NCI-H524 treated with DMSO at 0.1 percent for 48 hours (cell line): ENCODE data around the gene COLQ.
"Not testable (repeated sequence)": the region's sequence is repeated elsewhere in the genome, so short reads cannot be mapped to it uniquely, and the experiment has no call there.

Source experiments
- DNase-seq: peaks from one replicate; lab custom pipeline; 2025; lab: John Stamatoyannopoulos, UW

Gene COLQ

DNA sequence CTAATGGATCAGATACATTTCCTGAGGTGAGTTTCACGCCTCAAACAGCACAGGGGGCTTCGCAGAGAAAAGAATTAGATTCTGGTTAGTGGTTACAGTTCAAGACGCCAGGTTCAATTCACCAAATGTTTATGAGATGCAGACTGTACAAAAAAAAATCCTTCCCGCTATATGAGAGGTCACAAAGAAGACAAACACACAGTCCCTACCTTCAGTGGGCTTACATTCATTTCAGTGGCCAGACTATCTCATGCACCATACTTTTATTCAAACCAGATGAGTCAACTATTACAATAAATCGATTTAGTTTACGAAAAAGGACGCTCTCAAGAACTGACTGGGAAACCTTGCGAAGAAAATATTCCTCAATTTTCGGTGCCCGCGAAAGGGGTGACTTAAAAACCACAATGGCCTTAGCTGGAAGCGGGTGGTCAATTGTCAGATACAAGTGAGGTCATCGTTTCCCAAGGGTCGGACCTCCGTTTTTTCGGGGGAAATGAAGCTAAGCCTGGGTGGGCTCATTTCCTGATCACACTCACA is 94.9 kb downstream of the COLQ start:
- DNase-seq: no peak

DNA sequence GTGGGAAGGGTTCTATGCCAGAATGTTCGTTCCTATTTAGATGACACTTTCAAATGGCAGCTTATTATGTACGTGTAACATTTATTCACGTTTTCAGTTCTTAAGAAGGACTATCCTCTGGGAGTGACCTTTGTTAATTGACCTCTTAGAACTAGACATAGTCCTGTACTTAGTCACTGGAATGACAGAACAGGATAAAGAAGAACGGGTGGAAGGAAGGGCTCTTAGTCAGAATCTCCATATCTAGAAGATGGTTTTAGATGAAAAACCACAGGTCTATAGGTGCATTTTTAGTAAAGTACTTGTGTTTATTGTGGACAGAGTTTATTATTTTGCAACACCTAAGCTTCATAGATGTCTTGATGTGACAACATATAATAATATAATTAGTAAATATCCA is 100.6 kb downstream of the COLQ start:
- no peak for DNase-seq

DNA sequence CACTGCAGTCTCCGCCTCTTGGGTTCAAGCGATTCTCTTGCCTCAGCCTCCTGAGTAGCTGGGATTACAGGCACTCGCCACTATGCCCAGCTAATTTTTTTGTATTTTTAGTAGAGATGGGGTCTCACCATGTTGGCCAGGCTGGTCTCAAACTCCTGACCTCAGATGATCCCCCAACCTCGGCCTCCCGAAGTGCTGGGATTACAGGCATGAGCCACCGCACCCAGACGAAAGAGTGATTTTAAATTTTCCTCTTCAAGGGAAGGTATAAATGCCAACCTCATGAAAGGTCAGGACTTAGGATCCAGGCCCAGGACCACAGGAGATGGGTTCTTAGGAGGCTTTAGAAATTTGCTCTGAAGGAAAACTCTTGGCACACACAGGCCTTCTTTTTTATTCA is 110.5 kb downstream of the COLQ start:
- DNase-seq: not testable (repeated sequence)

DNA sequence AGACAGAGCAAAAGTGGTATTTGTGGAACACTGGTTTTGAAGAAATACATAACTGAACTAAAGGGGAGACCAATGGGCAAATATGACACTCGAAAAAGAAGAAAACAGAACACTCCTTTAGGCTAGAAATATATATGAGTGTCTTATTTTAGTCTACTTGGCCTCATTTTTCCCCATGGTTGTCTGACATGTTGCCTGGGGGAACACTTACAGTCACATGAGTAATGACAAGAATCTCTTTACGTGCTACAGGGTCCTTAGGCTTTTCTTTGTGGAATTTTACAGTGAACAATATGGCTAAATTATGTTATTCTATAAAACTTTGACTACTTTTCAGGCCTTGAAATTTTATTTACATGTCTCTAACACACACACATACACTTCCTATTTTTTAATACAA is 111.7 kb downstream of the COLQ start:
- no peak for DNase-seq

DNA sequence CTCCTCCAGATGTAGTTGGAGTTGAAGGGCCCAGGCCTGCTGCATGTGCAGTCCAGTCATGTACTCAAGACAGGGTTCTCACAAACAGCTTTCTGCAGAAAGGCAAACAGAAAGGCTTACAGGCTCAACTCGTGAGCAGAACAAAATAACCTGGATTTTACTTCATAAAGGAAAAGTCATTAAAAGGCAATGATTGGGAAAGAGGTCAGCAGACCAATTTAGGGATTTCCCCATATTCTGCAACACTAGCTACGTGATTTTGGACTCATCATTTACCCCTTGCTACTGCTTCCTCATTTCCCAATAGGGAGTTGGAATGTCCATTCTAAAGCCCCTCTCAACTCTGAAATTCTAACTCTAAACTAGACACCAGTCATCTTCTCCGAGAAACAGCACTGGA is 112.3 kb downstream of the COLQ start:
- DNase-seq: no peak

DNA sequence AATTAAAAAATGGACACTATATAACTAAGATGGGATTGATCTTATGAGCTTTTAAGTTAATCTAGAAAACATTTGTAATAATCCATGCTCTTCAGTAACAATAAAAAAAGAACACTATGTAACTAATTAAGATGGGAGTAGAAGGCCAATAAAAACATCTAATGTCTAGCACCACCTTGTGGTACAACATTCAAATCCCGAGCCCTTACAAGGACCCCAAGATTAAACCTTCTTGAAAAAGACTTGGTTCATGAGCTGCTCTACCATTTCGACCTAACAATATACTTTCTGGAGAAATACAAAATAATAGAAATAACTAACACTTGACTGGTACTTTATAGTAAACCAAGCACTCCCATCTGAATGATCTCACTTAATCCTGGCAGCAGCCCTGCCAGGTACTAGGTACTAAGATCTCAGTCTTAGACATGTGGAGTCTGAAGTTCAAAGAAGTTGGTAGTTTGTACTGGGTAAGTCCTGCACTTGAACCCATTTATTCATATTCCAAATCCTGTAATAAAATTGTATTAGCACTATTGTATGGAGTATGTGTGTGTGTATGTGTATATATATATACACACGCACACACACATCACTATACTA is 116.0 kb downstream of the COLQ start:
- DNase-seq: no peak

DNA sequence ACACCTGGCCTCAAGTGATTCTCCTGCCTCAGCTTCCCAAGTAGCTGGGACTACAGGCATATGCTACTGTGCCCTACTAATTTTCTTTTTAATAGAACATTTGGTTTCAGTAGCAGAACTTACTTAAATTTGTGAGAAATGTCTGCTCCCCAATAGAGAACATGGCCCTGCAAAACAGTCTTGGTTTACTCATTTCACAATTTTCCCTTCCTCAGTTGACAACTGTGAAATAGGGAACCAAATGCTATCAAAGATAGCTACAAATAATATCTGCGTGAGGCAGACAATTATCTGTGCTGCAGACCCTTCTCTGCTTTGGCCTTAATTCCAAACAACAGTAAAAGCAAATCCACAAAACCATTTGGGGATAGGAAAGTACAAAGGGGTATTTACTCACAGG is 116.7 kb downstream of the COLQ start:
- no peak for DNase-seq

DNA sequence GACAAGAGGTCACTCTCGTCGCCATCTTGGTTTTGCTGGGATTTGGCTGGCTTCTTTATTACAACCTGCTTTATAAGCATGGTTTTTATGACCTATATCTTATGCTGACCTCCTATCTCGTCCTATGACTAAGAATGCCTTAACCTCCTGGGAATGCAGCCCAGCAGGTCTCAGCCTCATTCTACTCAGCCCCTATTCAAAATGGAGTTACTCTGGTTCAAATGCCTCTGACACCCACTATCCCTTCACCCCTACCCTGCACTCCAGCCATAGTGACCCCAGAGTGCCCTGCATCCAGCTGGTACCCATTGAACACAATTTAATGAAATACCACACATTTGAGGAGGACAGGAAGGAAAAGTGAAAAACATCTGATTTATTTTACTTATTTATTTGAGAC is 117.5 kb downstream of the COLQ start:
- DNase-seq: no peak

DNA sequence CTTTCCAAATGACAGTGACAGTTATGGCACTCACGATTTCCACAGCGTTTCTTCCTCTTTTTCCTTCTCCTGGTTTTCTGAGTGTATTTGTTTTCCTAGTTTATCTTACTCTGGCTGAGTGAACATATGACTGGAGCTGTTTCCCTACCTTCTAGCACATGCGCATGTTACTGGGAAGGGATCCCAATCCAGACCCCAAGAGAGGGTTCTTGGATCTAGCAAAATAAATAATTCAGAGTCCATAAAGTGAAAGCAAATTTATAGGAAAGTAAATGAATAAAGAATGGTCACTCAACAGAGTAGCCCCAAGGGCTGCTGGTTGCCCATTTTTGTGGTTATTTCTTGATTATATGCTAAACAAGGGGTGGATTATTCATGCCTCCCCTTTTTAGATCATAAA is 118.0 kb downstream of the COLQ start:
- DNase-seq: no peak

DNA sequence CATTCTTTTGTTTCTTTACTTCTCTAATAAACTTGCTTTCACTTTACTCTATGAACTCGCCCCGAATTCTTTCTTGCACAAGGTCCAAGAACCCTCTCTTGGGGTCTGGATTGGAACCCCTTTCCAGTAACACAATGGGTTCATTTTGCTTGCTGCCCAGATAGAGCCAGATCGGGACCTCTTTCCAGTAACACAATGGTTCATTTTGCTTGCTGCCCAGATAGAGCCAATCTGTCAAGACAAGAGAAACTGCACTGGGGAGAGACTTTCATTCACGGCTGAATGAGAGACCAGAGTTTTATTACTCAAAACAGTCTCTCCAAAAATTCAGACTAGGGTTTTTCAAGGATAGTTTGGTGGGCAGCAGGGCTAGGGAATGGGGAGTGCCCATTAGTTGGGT is 119.6 kb downstream of the COLQ start:
- no peak for DNase-seq
